Measurements from ENCODE around the gene SNX25.

The SNX25 gene

GRCh38 chr4:185269286-185269685 is 59.9 kb downstream of the SNX25 start:
- no peak for DNase-seq

DNA sequence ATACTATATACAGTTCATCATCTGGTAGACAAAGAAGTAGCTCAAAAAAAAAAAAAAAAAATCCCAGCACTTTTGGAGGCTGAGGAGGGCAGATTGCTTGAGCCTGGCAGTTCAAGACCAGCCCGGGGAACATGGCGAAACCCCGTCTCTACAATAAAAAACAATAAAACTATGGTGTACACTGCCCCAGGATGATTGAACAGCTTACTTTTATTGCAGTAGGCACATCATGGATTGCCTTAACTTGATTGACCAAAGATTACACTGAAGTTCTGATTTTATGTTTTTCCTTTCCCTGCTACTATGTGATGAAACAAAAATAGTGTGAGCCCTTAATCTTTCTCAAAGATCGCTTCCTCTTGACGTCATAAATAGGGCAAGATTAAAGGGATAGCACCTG is 60.6 kb downstream of the SNX25 start:
- DNase-seq: no peak

DNA sequence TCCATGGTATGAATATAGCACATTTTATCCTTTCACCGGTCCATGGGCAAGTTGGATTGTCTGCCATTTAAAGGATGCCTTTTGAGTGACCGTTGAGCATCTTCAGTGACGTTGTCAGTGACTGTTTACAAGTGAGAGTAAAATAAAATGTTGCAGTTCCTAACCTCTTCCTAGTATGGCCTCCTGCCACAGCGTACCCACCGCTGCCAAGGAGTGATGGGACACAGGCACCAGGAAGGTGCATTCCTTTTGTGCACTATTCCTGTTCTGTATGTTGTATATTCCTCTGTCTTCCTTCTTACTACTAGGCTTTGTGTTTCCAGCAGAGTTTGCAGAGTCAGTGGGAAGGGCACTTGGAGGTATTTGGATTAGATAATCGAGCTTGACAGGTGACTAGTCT is 61.5 kb downstream of the SNX25 start:
- no peak for DNase-seq

- DNase-seq: no peak
Measured at GRCh38 chr4:185272245-185272644, 62.8 kb downstream of the SNX25 start.

GRCh38 chr4:185275501-185275900 is 66.1 kb downstream of the SNX25 start:
- no peak for DNase-seq

- no peak for DNase-seq
Measured at GRCh38 chr4:185276036-185276435, 66.6 kb downstream of the SNX25 start.

- no peak for DNase-seq
Measured at GRCh38 chr4:185278716-185279115, 69.3 kb downstream of the SNX25 start.

DNA sequence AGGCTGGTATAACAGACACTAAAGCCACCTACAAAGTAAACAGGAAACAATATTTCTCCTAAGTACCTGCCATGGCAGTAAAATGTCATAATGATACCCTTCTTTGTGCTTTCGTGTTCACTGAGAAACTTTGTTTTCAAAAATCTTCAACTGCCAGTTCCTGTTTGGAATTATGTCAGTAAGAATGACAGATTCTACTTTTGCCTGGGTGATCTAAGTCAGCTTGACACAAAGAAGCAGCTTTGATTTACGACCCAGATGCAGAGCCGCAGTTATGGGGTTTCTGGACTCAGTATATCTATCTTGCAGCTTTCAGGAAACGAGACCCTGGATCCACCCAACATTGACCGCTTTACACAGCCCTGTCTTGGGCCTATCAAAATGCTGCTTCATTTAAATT is 71.2 kb downstream of the SNX25 start:
- DNase-seq: no peak

DNA sequence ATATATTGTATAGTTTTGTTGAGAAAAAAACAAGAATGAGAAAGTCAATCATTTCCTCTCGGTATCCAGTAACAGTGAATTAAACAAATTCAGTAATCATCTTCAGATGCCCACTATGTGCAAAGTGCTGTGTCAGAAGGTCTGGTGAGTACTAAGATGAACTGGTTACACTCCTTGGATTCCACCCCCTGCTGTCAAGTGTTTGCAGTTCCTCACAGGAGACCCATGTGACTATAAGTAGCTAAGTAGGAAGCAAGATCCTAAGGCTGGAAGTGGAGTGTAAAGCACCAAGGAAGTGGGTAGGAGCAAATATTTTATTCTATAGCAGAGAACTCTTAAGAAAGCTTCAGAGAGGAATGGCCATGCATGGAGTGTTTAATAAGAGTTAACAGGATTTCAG is 73.6 kb downstream of the SNX25 start:
- DNase-seq: no peak

DNA sequence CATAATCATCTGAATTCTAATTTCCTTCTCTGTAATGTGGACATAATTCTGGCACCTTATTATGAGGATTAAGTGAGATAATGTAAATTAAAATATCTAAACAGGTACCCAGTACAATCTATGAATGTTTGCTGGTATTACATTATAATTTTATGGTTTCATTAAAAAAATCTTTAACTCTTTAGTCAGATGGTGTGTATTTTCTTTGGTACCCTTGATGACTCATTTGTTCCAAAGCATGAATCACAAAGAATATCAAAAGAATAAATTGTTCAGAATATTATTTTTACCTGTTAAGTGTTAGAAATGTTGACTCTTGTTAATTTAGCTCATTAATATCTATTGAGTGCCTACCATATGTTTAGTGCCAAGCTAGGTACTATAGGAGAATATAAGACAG is 74.3 kb downstream of the SNX25 start:
- no peak for DNase-seq

- no peak for DNase-seq
Measured at GRCh38 chr4:185285632-185286393, 76.4 kb downstream of the SNX25 start.

DNA sequence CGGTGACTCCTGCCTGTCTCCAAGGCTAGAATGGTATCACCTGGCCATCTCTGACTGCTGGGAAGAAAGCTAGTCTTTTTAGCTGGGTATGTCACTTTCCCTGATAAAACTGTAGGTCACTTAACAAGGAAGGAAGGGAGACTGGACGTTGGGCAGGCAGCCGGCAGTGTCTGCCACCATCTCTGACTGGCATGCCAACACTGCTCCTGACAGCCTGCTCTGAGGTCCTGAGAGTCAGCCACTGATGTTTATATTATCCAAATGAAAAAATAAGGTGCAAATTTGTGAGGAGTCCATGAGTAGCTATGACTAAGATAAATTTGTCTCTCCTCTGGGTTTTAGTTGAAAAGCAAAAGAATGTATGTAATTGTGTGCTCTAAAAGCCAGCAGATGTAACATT is 77.2 kb downstream of the SNX25 start:
- no peak for DNase-seq

- no peak for DNase-seq
Measured at GRCh38 chr4:185287031-185287430, 77.6 kb downstream of the SNX25 start.

- no peak for DNase-seq
Measured at GRCh38 chr4:185290018-185290607, 80.7 kb downstream of the SNX25 start.

DNA sequence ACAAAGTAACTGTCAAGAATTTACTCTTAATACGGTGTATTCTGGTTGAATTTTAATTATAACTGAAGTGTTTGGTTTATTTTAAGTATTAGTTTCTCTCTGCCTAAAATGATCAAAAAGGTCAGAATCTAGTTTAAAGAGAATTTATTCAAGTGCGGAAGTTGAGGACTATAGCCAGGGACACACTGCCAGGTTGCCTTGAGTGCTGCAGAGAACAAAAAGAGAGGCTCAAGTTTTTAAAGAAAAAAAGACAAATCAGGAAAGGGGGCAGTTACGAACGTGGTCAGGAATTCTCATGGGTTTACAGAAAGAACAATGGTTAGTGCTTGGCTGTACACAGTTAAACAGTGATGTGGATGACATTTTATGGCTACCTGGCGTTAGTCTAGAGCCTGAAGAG is 81.3 kb downstream of the SNX25 start:
- DNase-seq: no peak

DNA sequence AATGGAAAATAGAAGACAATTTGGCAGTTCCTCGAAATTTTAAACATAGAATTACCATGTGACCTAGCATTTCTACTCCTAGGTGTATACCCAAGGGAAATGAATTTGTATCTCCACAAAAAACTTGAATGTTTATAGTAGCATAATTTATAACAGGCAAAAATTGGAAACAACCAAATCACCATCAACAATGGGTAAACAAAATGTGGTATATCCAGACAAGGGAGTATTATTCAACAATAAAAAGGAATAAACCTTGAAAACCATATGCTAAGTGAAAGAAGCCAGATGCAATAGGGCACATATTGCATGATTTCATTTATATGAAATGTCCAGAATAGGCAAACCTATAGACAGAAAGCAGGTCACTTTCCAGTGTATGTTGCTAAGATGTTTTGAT is 83.8 kb downstream of the SNX25 start:
- no peak for DNase-seq

DNA sequence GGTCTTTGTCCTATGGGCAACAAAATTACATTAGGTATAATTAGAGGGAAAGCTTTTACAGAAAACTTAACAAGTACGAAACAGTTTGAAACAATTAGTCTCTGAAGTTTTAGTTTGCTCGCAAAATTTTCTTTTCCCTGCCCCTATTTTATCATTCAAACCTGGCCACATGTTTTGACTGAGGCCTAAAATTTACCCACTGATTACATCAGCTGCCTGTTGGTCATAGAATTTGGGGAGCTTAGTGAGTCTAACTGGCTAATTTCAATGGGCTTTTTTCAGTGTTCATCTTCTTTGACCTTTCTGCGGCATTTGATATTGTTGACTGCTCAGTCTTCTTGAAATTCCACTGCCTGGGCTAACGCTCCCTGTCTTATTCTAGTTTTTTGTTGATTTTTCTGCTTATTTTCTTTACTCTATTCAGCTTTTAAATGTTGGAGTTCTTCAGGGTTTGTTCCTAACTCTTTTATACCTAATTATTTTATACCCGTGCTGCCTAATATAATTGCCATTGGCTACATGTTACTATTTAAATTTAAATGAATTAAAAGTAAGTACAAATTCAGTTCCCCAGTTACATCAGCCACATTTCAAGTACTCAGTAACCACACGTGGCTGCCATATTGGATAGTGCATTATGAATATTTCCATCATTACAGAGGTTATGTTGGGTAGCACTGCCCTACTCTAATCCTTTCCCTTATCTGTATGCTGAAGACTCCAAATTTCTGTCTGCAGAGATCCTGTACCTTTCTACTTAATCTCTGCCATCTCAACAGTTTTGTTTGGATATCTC is 87.5 kb downstream of the SNX25 start:
- no peak for DNase-seq

- no peak for DNase-seq
Measured at GRCh38 chr4:185298728-185299430, 89.5 kb downstream of the SNX25 start.

DNA sequence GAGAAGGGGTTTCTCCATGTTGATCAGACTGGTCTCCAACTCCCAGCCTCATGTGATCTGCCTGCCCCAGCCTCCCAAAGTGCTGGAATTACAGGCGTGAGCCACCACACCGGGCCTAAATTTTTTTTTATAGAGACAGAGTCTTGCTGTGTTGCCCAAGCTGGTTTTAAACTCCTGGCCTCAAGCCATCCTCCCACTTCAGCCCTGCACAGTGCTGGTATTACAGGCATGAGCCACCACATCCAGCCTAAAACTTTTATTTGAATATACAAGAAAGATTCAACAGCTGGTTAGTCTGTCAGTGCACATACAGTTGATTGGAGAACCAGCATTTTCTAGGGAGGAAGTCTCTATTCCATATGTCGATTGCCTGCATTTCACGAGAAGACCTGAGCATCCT is 95.1 kb downstream of the SNX25 start:
- DNase-seq: no peak

GRCh38 chr4:185304944-185305690 is 95.7 kb downstream of the SNX25 start:
- peak; percentile 22 for DNase-seq

DNA sequence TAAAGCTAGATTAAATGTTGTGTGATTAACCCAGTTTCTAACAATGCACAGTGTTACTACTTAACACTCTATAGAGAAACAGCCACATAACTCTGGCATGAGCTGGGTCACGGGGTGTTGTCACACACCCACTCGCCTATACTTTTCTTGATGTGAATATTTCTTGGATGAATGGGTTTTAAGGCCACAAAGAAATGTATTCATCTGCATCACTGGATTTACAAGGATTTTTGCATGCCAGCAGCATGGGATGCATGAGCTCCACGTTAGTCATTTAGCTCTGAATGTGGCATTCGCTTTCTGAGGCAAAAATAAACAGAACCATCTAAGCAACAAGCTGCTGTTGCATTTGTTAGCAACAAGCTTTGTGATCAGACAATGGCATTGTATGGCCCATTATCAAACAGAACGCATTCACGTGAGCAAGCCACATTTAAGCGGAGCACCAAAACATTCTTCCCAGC is 96.6 kb downstream of the SNX25 start:
- DNase-seq: peak; percentile 88

GRCh38 chr4:185307136-185307950 is 97.9 kb downstream of the SNX25 start:
- DNase-seq: peak; percentile 43

Data from kidney glomerular epithelial cell (primary cell).